Esophagus muscularis mucosa (tissue), 4 donors: ENCODE measurements around the gene NPY4R2. TPM values are rescaled to one million over a fixed set of nuclear protein-coding genes. Genes with fewer than 3 reads are reported as not detected.
"Not testable (repeated sequence)": the region's sequence is repeated elsewhere in the genome, so short reads cannot be mapped to it uniquely, and the experiment has no call there.

Experiments used
- DNase-seq: peaks from one replicate; pipeline ENCODE4 v3.0.0-alpha.2; 2017; ENCODE audit errors: extremely low spot score
- H3K27ac ChIP-seq, 4 donors: fragments of 200-600 bp; sonication (generic); replicated peaks in 1 of 4; 1 replicate in 3 of 4; 2 replicates in 1 of 4; pipeline ENCODE4 v1.5.1; 2016 to 2019; ENCODE audit warnings: mild to moderate bottlenecking in 1 of 4
- H3K27me3 ChIP-seq, 4 donors: fragments of 200-600 bp; sonication (generic); one replicate each; pipeline versions ENCODE4 v1.5.1 to v1.6.0; 2016 to 2019
- H3K36me3 ChIP-seq, 4 donors: fragments of 200-600 bp; sonication (generic); one replicate each; pipeline ENCODE4 v1.5.1; 2016 to 2019
- H3K4me1 ChIP-seq, 4 donors: fragments of 200-600 bp; sonication (generic); one replicate each; pipeline ENCODE4 v1.5.1; 2016 to 2019
- H3K4me3 ChIP-seq, 4 donors: fragments of 200-600 bp; sonication (generic); 1 replicate in 2 of 4; 2 replicates in 2 of 4; pipeline ENCODE4 v1.5.1; 2016 to 2019; ENCODE audit warnings: mild to moderate bottlenecking in 4 of 4, moderate library complexity in 1 of 4
- H3K9me3 ChIP-seq, 4 donors: fragments of 200-600 bp; sonication (generic); 1 replicate in 3 of 4; 2 replicates in 1 of 4; pipeline ENCODE4 v1.5.1; 2016 to 2019
- WGBS: methylation state at CpG from one replicate; pipeline ENCODE4 v1.1.5; 2018; 5-methylcytosine and 5-hydroxymethylcytosine counted together
- intact Hi-C: fragments of 100-400 bp; cut with DNase I; formaldehyde crosslinking; loops from one replicate; pipeline ENCODE4 v1.15.1; 2023
- total RNA-seq, 4 donors: library from RNA; depleted of rRNA; stranded (reverse); fragments of >200 nt; gene quantifications; one replicate each; pipeline versions ENCODE4 v1.1.0 to v1.2.1, GENCODE V29; 2016

NPY4R2 gene
- total RNA-seq, 4 donors from 2014 or later, result not detected

- H3K27ac ChIP-seq, DNase-seq, H3K27me3 ChIP-seq, H3K36me3 ChIP-seq, intact Hi-C loops, H3K4me1 ChIP-seq, H3K4me3 ChIP-seq, H3K9me3 ChIP-seq: not testable (repeated sequence)
- WGBS, result no CpG with 5 or more reads among the region's 1 CpG
These were observed 9.1 kb upstream of the NPY4R2 start for GRCh38 chr10:47909333-47909732.

- H3K9me3 ChIP-seq, DNase-seq, intact Hi-C loops, H3K36me3 ChIP-seq, H3K27me3 ChIP-seq, H3K4me1 ChIP-seq, H3K27ac ChIP-seq, H3K4me3 ChIP-seq: not testable (repeated sequence)
- no CpG with 5 or more reads among the region's 4 CpGs for WGBS
These were observed 8.0 kb upstream of the NPY4R2 start for GRCh38 chr10:47910486-47910885.

GRCh38 chr10:47914052-47914451 is 4.4 kb upstream of the NPY4R2 start:
- H3K4me1 ChIP-seq, intact Hi-C loops, H3K27me3 ChIP-seq, H3K36me3 ChIP-seq, H3K9me3 ChIP-seq, H3K27ac ChIP-seq, DNase-seq, H3K4me3 ChIP-seq: not testable (repeated sequence)
- no CpG with 5 or more reads among the region's 2 CpGs for WGBS

- WGBS, result no CpG with 5 or more reads among the region's 4 CpGs
These were observed 2.5 kb upstream of the NPY4R2 start for GRCh38 chr10:47915849-47916548.

GRCh38 chr10:47920610-47921009 is 2.1 kb downstream of the NPY4R2 start:
- WGBS, result 93% methylated on average over 1 of the region's 2 CpGs
- intact Hi-C loops, H3K27me3 ChIP-seq, H3K4me3 ChIP-seq, H3K36me3 ChIP-seq, DNase-seq, H3K4me1 ChIP-seq, H3K27ac ChIP-seq, H3K9me3 ChIP-seq: not testable (repeated sequence)

More at GRCh38 chr10:47915849-47916548, 2.5 kb upstream of the NPY4R2 start:
- H3K27me3 ChIP-seq, H3K9me3 ChIP-seq, H3K27ac ChIP-seq, DNase-seq, H3K36me3 ChIP-seq, intact Hi-C loops, H3K4me3 ChIP-seq, H3K4me1 ChIP-seq: not testable (repeated sequence)

- H3K36me3 ChIP-seq, H3K4me1 ChIP-seq, H3K4me3 ChIP-seq, H3K9me3 ChIP-seq, DNase-seq, H3K27ac ChIP-seq, H3K27me3 ChIP-seq, intact Hi-C loops: not testable (repeated sequence)
- WGBS, result no CpG with 5 or more reads among the region's 10 CpGs
These were observed 4.0 kb downstream of the NPY4R2 start for GRCh38 chr10:47922503-47922902.

GRCh38 chr10:47924628-47925027 is 6.2 kb downstream of the NPY4R2 start:
- H3K27ac ChIP-seq, H3K4me1 ChIP-seq, H3K27me3 ChIP-seq, H3K9me3 ChIP-seq, H3K36me3 ChIP-seq, DNase-seq, intact Hi-C loops, H3K4me3 ChIP-seq: not testable (repeated sequence)
- WGBS, result 94% methylated on average over 3 of the region's 5 CpGs

GRCh38 chr10:47927147-47927916 is 8.9 kb downstream of the NPY4R2 start:
- no CpG with 5 or more reads among the region's 9 CpGs for WGBS
- H3K4me3 ChIP-seq, H3K36me3 ChIP-seq, intact Hi-C loops, H3K27ac ChIP-seq, DNase-seq, H3K4me1 ChIP-seq, H3K9me3 ChIP-seq, H3K27me3 ChIP-seq: not testable (repeated sequence)

GRCh38 chr10:47928225-47928624 is 9.8 kb downstream of the NPY4R2 start:
- H3K27me3 ChIP-seq, intact Hi-C loops, H3K36me3 ChIP-seq, H3K9me3 ChIP-seq, DNase-seq, H3K4me1 ChIP-seq, H3K4me3 ChIP-seq, H3K27ac ChIP-seq: not testable (repeated sequence)
- WGBS, result no CpG with 5 or more reads among the region's 2 CpGs

- intact Hi-C loops, H3K4me3 ChIP-seq, H3K9me3 ChIP-seq, H3K36me3 ChIP-seq, H3K27ac ChIP-seq, DNase-seq, H3K4me1 ChIP-seq, H3K27me3 ChIP-seq: not testable (repeated sequence)
- WGBS, result no CpG with 5 or more reads among the region's 1 CpG
These were observed 14.4 kb downstream of the NPY4R2 start for GRCh38 chr10:47932824-47933223.

- DNase-seq, H3K4me3 ChIP-seq, H3K9me3 ChIP-seq, intact Hi-C loops, H3K36me3 ChIP-seq, H3K4me1 ChIP-seq, H3K27ac ChIP-seq, H3K27me3 ChIP-seq: not testable (repeated sequence)
- WGBS, result no CpG with 5 or more reads among the region's 6 CpGs
These were observed 15.0 kb downstream of the NPY4R2 start for GRCh38 chr10:47933462-47933861.

GRCh38 chr10:47936772-47937228 is 18.3 kb downstream of the NPY4R2 start:
- H3K36me3 ChIP-seq, H3K27me3 ChIP-seq, H3K4me1 ChIP-seq, H3K4me3 ChIP-seq, intact Hi-C loops, H3K9me3 ChIP-seq, H3K27ac ChIP-seq: not testable (repeated sequence)
- 100% methylated on average over 3 of the region's 8 CpGs for WGBS
- peak; percentile 88 for DNase-seq

- H3K4me1 ChIP-seq, intact Hi-C loops, H3K27ac ChIP-seq, H3K27me3 ChIP-seq, H3K36me3 ChIP-seq, H3K9me3 ChIP-seq, H3K4me3 ChIP-seq, DNase-seq: not testable (repeated sequence)
- WGBS, result no CpG with 5 or more reads among the region's 3 CpGs
These were observed 19.2 kb downstream of the NPY4R2 start for GRCh38 chr10:47937634-47938033.
